ENCODE data around the gene TTC5.
"Not testable (repeated sequence)": the region's sequence is repeated elsewhere in the genome, so short reads cannot be mapped to it uniquely, and the experiment has no call there.

- TF ChIP-seq MYC (IDR thresholded peaks at IDR 0.05; ENCODE audit: low read depth, low read length); EZH2 (IDR thresholded peaks at IDR 0.05; ENCODE audit: borderline replicate concordance, low read depth, low read length, severe bottlenecking); POLR2AphosphoS5 (IDR thresholded peaks at IDR 0.05; ENCODE audit: insufficient read depth, low read depth, low read length); CTCF (IDR thresholded peaks at IDR 0.05; ENCODE audit: extremely low read depth in 1 of 2, insufficient read depth in 1 of 2, low read depth in 1 of 2, low read length in 2 of 2); JUN (IDR thresholded peaks at IDR 0.05; ENCODE audit: borderline replicate concordance, insufficient read depth, insufficient read length, low read depth); GATA2 (IDR thresholded peaks at IDR 0.05; ENCODE audit: insufficient read depth, insufficient read length, low read depth, low read length); POLR2A (IDR thresholded peaks at IDR 0.05; ENCODE audit: low read depth, low read length): not testable (repeated sequence)
These were observed 35.3 kb upstream of the TTC5 start for GRCh38 chr14:20341032-20341431.

Measured in endothelial cell of umbilical vein (primary cell).